ENCODE measurements around the gene BANF2. TPM values are rescaled to one million over a fixed set of nuclear protein-coding genes. Genes with fewer than 3 reads are reported as not detected.
A peak's percentile ranks its signal among the peaks of the same experiment; 100 is the strongest.

Gene BANF2
- total RNA-seq, 4 donors from 2014 or later = not detected

DNA sequence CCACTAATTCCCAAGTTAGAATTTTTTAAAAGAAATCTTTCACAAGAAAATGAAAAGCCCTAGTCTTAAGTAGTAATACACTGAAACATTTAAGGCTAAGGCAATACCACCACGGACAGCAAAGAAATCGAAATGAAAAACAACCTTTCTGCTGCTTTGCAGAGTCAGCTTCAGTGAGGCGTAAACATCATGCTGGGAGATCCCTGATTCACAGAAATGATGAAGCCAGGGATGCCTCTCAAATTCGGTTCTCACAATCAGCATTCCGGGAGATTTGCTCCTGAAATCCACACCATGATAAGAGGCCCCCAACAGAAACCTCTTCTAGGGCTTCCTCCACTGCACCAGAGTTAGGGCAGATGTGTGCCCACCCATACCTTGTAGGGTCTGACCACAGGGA is 36.3 kb upstream of the BANF2 start:
- Histone ChIP-seq H3K4me1 (peaks cover 2 to 90% (median 53%) of the 10 kb centered on the region in 4 donors), H3K27me3 (no peaks in the 10 kb centered on the region), H3K36me3 (peaks cover 0 to 12% (median 0%) of the 10 kb centered on the region in 3 donors), H3K9me3 (peaks cover 0 to under 1% (median 0%) of the 10 kb centered on the region in 4 donors), H3K4me3 (peak overlapping the region in 1 of 4 donors; percentile 5), H3K27ac (peak overlapping the region; percentile 47 to 85 (median 74))
- TF ChIP-seq POLR2A (IDR thresholded peaks at IDR 0.05) = no peak
- no peak for TF ChIP-seq EP300 (IDR thresholded peaks at IDR 0.05)
- TF ChIP-seq CTCF (IDR thresholded peaks at IDR 0.05) = no peak
- DNase-seq (ENCODE audit: low spot score in 2 of 2) = peak in 1 of 2 donors; percentile 4
- WGBS, 2 donors = 33 to 34% methylated on average over 5 of the region's 5 CpGs

- no peak for TF ChIP-seq EP300 (IDR thresholded peaks at IDR 0.05)
- TF ChIP-seq CTCF (IDR thresholded peaks at IDR 0.05) = no peak
- TF ChIP-seq POLR2A (IDR thresholded peaks at IDR 0.05) = no peak
Measured at GRCh38 chr20:17664025-17664633, 35.6 kb upstream of the BANF2 start.

GRCh38 chr20:17665756-17666155 is 34.0 kb upstream of the BANF2 start:
- Histone ChIP-seq H3K27ac (peak overlapping the region in 2 of 4 donors; percentile 81 to 85), H3K9me3 (no peaks in the 10 kb centered on the region), H3K27me3 (no peaks in the 10 kb centered on the region), H3K4me1 (peaks cover 2 to 76% (median 55%) of the 10 kb centered on the region in 4 donors), H3K36me3 (no peaks in the 10 kb centered on the region), H3K4me3 (no peak overlapping the region)
- WGBS, 2 donors = 53 to 66% methylated on average over 2 of the region's 2 CpGs
- TF ChIP-seq EP300 (IDR thresholded peaks at IDR 0.05) (no peak), POLR2A (IDR thresholded peaks at IDR 0.05) (no peak)
- peak in 1 of 2 donors; percentile 3 for DNase-seq (ENCODE audit: low spot score in 2 of 2)

More at GRCh38 chr20:17664025-17664633, 35.6 kb upstream of the BANF2 start:
- peak in 1 of 2 donors; percentile 3 for DNase-seq (ENCODE audit: low spot score in 2 of 2)
- Histone ChIP-seq H3K4me1 (peaks cover 2 to 90% (median 54%) of the 10 kb centered on the region in 4 donors), H3K4me3 (no peak overlapping the region), H3K9me3 (no peaks in the 10 kb centered on the region), H3K27ac (peak overlapping the region; percentile 47 to 85 (median 74)), H3K27me3 (no peaks in the 10 kb centered on the region), H3K36me3 (peaks cover 0 to 6% (median 0%) of the 10 kb centered on the region in 3 donors)
- 74 to 77% methylated on average over 11 of the region's 11 CpGs for WGBS, 2 donors

DNA sequence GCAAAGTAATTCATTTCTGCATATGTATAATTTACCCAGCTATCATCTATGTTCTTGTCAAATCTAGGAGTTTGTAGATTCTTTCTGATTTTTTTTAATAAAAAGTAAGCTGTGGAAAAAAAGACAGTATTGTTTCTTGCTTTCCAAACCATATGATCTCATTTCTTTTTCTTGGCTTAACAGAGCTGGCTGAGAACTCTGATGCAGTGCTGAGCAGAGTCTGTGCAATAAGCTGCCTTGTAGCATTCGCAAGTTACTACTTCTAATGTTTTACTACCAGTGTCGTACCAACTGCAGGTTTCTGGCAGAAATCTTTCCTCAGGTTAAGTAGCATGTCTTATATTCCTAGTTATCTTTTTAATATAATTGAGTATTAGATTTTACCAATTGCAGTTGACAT is 33.3 kb upstream of the BANF2 start:
- Histone ChIP-seq H3K9me3 (no peaks in the 10 kb centered on the region), H3K27ac (peak overlapping the region in 2 of 4 donors; percentile 81 to 85), H3K4me3 (no peak overlapping the region), H3K4me1 (peaks cover 2 to 69% (median 49%) of the 10 kb centered on the region in 4 donors), H3K36me3 (no peaks in the 10 kb centered on the region), H3K27me3 (no peaks in the 10 kb centered on the region)
- WGBS, 2 donors = 17 to 29% methylated on average over 2 of the region's 2 CpGs
- peak in 1 of 2 donors; percentile 14 for DNase-seq (ENCODE audit: low spot score in 2 of 2)
- TF ChIP-seq EP300 (IDR thresholded peaks at IDR 0.05) (peak in 1 of 2 donors; percentile 21), POLR2A (IDR thresholded peaks at IDR 0.05) (no peak), CTCF (IDR thresholded peaks at IDR 0.05) (no peak)

DNA sequence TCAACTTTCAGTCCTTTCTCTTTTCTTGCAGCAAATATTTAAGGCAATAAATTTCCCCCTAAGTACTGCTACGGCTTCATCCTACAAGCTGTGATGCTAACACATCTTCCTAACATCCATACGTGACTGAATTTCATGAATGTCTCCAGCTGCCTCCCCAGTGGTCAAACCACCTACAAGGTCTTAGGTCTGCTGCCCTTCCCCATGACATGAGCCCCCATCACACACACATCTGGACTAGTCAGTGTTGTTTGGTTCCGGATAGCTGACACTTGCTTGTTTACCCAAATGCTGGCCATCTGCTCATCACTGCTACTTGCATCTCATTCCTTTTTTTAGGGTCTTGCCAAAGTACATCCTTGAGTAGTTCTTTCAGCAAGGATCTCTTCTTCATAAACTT is 32.3 kb upstream of the BANF2 start:
- no peaks in the 10 kb centered on the region for H3K27me3 ChIP-seq
- H3K4me1 ChIP-seq = peaks cover 2 to 67% (median 41%) of the 10 kb centered on the region in 4 donors
- H3K4me3 ChIP-seq = no peak overlapping the region
- TF ChIP-seq POLR2A (IDR thresholded peaks at IDR 0.05) (no peak), CTCF (IDR thresholded peaks at IDR 0.05) (no peak), EP300 (IDR thresholded peaks at IDR 0.05) (no peak)
- H3K36me3 ChIP-seq = no peaks in the 10 kb centered on the region
- DNase-seq (ENCODE audit: low spot score in 2 of 2) = no peak
- no peaks in the 10 kb centered on the region for H3K9me3 ChIP-seq
- peak overlapping the region in 2 of 4 donors; percentile 49 to 85 for H3K27ac ChIP-seq
- 75 to 78% methylated on average over 3 of the region's 3 CpGs for WGBS, 2 donors
